ENCODE results near the gene RANBP17. TPM values are rescaled to one million over a fixed set of nuclear protein-coding genes. Genes with fewer than 3 reads are reported as not detected.

RANBP17 gene
- total and polyA plus RNA-seq, 9 of the 15 experiments (the other 6 are each of a cell fraction or from before 2014, with no cell fraction given), result not detected

- no peak for DNase-seq (ENCODE audit: extremely low read depth in 1 of 4, low spot score in 3 of 4)
- Histone ChIP-seq H3K27ac (ENCODE audit: extremely low read depth, low read depth, low read length) (no peak overlapping the region), H3K79me2 (ENCODE audit: control insufficient read depth, insufficient read depth, low read length) (no peaks in the 10 kb centered on the region), H3K9ac (ENCODE audit: insufficient read depth in 1 of 2, low read depth in 2 of 2, low read length in 2 of 2) (no peak overlapping the region), H4K20me1 (replicated peaks; ENCODE audit: control insufficient read depth, insufficient read depth, low read length) (no peaks in the 10 kb centered on the region), H3K4me3 (no peak overlapping the region), H3K27me3 (ENCODE audit: control insufficient read depth in 2 of 2, insufficient read depth in 2 of 2, low read length in 2 of 2) (peaks cover 0 to 29% of the 10 kb centered on the region in 2 experiments; a peak in 3 of 5 replicates), H3K4me1 (replicated peaks in 1 of 2; ENCODE audit: control insufficient read depth in 2 of 2, insufficient read depth in 2 of 2, low read length in 2 of 2) (peaks cover 0 to 4% of the 10 kb centered on the region in 2 experiments; a peak in 1 of 5 replicates), H3K36me3 (ENCODE audit: control insufficient read depth, insufficient read depth, low read length) (no peaks in the 10 kb centered on the region), H2AFZ (ENCODE audit: low read depth, low read length) (no peak overlapping the region), H3K4me2 (ENCODE audit: insufficient read depth, low read length) (no peak overlapping the region), H3K9me1 (ENCODE audit: control insufficient read depth, insufficient read depth, low read length) (no peaks in the 10 kb centered on the region), H3K9me3 (replicated peaks; ENCODE audit: control insufficient read depth, insufficient read depth, low read depth, low read length) (no peaks in the 10 kb centered on the region)
- BruUV-seq (replicated peaks), result no TSS peak
- TF ChIP-seq NBN (IDR thresholded peaks at IDR 0.05; ENCODE audit: low read depth), result no peak
- TF ChIP-seq CCNT2 (IDR thresholded peaks at IDR 0.05; ENCODE audit: borderline replicate concordance, extremely low read depth, insufficient read length, low read depth, low read length), result no peak
- TF ChIP-seq ZC3H11A (IDR thresholded peaks at IDR 0.05; ENCODE audit: low read depth, low read length), result no peak
- TF ChIP-seq AFF1 (IDR thresholded peaks at IDR 0.05; ENCODE audit: low read depth in 1 of 2, partially characterized antibody in 2 of 2), result no peak
- no peak for TF ChIP-seq SRSF1 (IDR thresholded peaks at IDR 0.05; ENCODE audit: low read depth, low read length)
- TF ChIP-seq PURB (CRISPR knock-in tag; IDR thresholded peaks at IDR 0.05; ENCODE audit: low read depth), result no peak
- TF ChIP-seq PHF8 (IDR thresholded peaks at IDR 0.05; ENCODE audit: borderline replicate concordance, low read length), result no peak
- no peak for TF ChIP-seq CHD1 (IDR thresholded peaks at IDR 0.05; ENCODE audit: low read length)
- TF ChIP-seq MYC (IDR thresholded peaks at IDR 0.05; ENCODE audit: low read depth, low read length), result no peak
- TF ChIP-seq MYC (CRISPR knock-in tag; IDR thresholded peaks at IDR 0.05; ENCODE audit: borderline replicate concordance, low read depth), result no peak
- TF ChIP-seq ZNF133 (CRISPR knock-in tag; IDR thresholded peaks at IDR 0.05), result no peak
- TF ChIP-seq U2AF2 (optimal IDR thresholded peaks at IDR 0.05; ENCODE audit: low read depth, low read length), result no peak
- no peak for TF ChIP-seq GATA2 (CRISPR knock-in tag; IDR thresholded peaks at IDR 0.05)
- no peak for TF ChIP-seq ZKSCAN8 (CRISPR knock-in tag; IDR thresholded peaks at IDR 0.05)
- no peak for TF ChIP-seq HNRNPUL1 (IDR thresholded peaks at IDR 0.05; ENCODE audit: low read length)
- ChIA-PET CTCF (ENCODE audit: low intra/inter-chr PET ratio) (no interaction called here), POLR2A (interaction anchor here (0.6 kb wide), 1 partner anchor 529 kb away, joined by 3 read pairs; no protein-coding TSS in a partner anchor)
- 1% methylated on average over 6 of the region's 6 CpGs for WGBS (ENCODE audit: insufficient coverage, low coverage, missing lambda C conversion rate)
- in situ Hi-C loops (cut with MboI), result no loop called here
- no peak for ATAC-seq
- intact Hi-C loops (cut with micrococcal nuclease), result no loop called here
- FAIRE-seq, result no peak
These were observed 444.3 kb downstream of the RANBP17 start for GRCh38 chr5:171306166-171306565.

All from K562 (cell line).